Endodermal cell (in vitro differentiated cells): ENCODE data around the gene SLC35E3. TPM values are rescaled to one million over a fixed set of nuclear protein-coding genes. Genes with fewer than 3 reads are reported as not detected.

Source experiments
- DNase-seq: peaks from one replicate; pipeline ENCODE4 v3.0.0-alpha.2; 2017
- H3K27ac ChIP-seq: 2 replicates; pipeline ENCODE4 v1.5.1; 2013; ENCODE audit warnings: mild to moderate bottlenecking, low read depth, low read length, moderate library complexity
- H3K27me3 ChIP-seq: 2 replicates; pipeline ENCODE4 v1.6.1; 2013; ENCODE audit warnings: mild to moderate bottlenecking, low read length, moderate library complexity; ENCODE audit not compliant: insufficient read depth, control insufficient read depth, poor library complexity, severe bottlenecking
- H3K36me3 ChIP-seq: 2 replicates; pipeline ENCODE4 v1.7.0; 2013; ENCODE audit warnings: mild to moderate bottlenecking, low read length, moderate library complexity; ENCODE audit not compliant: control insufficient read depth, insufficient read depth
- H3K4me1 ChIP-seq: one replicate; pipeline ENCODE4 v1.7.0; 2013; ENCODE audit warnings: low read length; ENCODE audit not compliant: control insufficient read depth, insufficient read depth
- H3K4me3 ChIP-seq: 2 replicates; pipeline ENCODE4 v1.5.1; 2013; ENCODE audit warnings: mild to moderate bottlenecking, low read length, moderate library complexity
- H3K9ac ChIP-seq: 2 replicates; pipeline ENCODE4 v1.6.1; 2013; ENCODE audit warnings: mild to moderate bottlenecking, low read length, moderate library complexity; ENCODE audit not compliant: poor library complexity, severe bottlenecking; ENCODE audit errors: extremely low read depth
- H3K9me3 ChIP-seq: 2 replicates; pipeline ENCODE4 v1.6.1; 2013; ENCODE audit warnings: mild to moderate bottlenecking, low read length, moderate library complexity; ENCODE audit not compliant: control insufficient read depth
- H3K27ac Mint-ChIP-seq: 2 replicates; pipeline ENCODE4 v1.8.0; 2020; ENCODE audit warnings: mixed read lengths
- H3K27me3 Mint-ChIP-seq: 2 replicates; pipeline ENCODE4 v1.8.0; 2021; ENCODE audit warnings: mild to moderate bottlenecking, mixed read lengths; ENCODE audit not compliant: insufficient read depth
- H3K36me3 Mint-ChIP-seq: 2 replicates; pipeline ENCODE4 v1.8.0; 2020; ENCODE audit warnings: low read depth, mixed read lengths
- H3K4me1 Mint-ChIP-seq: 2 replicates; pipeline ENCODE4 v1.8.0; 2020; ENCODE audit warnings: mixed read lengths
- H3K4me3 Mint-ChIP-seq: 2 replicates; pipeline ENCODE4 v1.8.0; 2020; ENCODE audit warnings: mild to moderate bottlenecking, moderate library complexity, mixed read lengths
- H3K9me3 Mint-ChIP-seq: 2 replicates; pipeline ENCODE4 v1.8.0; 2020; ENCODE audit warnings: mild to moderate bottlenecking, mixed read lengths
- WGBS, 2 experiments: methylation state at CpG; one replicate each; pipeline versions ENCODE4 v1.1.5 to v1.1.7; 2013; ENCODE audit warnings: missing lambda C conversion rate in 2 of 2, mixed read lengths in 1 of 2; ENCODE audit not compliant: insufficient coverage in 1 of 2, insufficient read length in 1 of 2; 5-methylcytosine and 5-hydroxymethylcytosine counted together
- total RNA-seq, 2 donors: library from RNA; stranded (reverse); fragmentation: NEBNext Ultra II Directional in 1 of 2; extraction: Animal tissue kit (Norgen Biotek cat#: 25700) in 1 of 2; gene quantifications; 2 replicates in 1 of 2; 3 replicates in 1 of 2; pipeline ENCODE4 v1.2.1, GENCODE V29; 2021
- TF ChIP-seq, protein P1 (sequence below): fragments of 200-600 bp; sonication (generic); conservative IDR thresholded peaks from 2 replicates; pipeline ENCODE4 v1.5.0; 2021; ENCODE audit warnings: antibody characterized with exemption, mild to moderate bottlenecking

SLC35E3 gene
- total RNA-seq, 2 donors from 2014 or later: 12.6 to 12.7 TPM

DNA sequence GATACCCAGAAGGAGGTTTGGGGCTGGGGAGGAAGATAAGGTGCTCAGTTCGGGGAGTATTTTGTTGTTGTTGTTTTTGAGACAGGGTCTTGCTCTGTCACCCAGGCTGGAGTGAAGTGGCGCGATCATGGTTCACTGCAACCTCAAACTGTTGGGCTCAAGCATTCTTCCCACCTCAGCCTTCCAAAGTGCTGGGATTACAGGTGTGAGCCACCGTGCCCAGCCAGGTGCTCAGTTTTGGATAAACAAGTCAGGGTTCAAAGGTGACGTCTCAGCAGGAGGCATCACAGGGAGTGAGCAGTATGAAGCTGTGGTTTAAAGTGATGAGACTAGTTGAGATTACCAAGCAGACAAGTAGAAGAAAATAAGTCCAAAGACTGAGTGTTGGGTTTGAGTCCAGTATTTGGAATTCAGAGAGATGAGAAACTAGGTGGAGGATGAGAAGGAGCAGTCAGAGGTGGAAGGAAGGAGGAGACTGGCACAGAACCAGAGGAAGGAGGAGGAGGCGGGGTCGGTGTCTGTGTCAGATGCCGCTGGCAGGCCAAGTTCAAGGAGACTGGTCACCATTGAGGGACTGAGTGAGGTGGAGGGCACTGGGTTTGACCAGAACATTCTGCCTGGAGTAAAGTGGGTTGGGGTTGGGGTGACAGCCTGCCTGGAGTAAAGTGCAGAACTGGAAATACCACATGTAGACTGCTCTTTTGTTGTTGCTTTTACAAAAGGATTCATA lies 16.1 kb downstream of the SLC35E3 start:
- no peak overlapping the region for H3K9ac ChIP-seq
- H3K4me1 Mint-ChIP-seq: peaks cover 6% of the 10 kb centered on the region
- H3K27me3 ChIP-seq: no peaks in the 10 kb centered on the region
- no peaks in the 10 kb centered on the region for H3K27me3 Mint-ChIP-seq
- no peak overlapping the region for H3K27ac Mint-ChIP-seq
- no peaks in the 10 kb centered on the region for H3K4me1 ChIP-seq
- no peaks in the 10 kb centered on the region for H3K9me3 Mint-ChIP-seq
- H3K36me3 Mint-ChIP-seq: peaks cover 70% of the 10 kb centered on the region
- H3K36me3 ChIP-seq: peaks cover 57% of the 10 kb centered on the region
- no peak overlapping the region for H3K27ac ChIP-seq
- no peak for DNase-seq
- H3K4me3 Mint-ChIP-seq: no peak overlapping the region
- no peaks in the 10 kb centered on the region for H3K9me3 ChIP-seq
- 89 to 95% methylated on average over 5 to 8 of the region's 8 CpGs for WGBS, 2 experiments
- TF ChIP-seq, protein P1, sequence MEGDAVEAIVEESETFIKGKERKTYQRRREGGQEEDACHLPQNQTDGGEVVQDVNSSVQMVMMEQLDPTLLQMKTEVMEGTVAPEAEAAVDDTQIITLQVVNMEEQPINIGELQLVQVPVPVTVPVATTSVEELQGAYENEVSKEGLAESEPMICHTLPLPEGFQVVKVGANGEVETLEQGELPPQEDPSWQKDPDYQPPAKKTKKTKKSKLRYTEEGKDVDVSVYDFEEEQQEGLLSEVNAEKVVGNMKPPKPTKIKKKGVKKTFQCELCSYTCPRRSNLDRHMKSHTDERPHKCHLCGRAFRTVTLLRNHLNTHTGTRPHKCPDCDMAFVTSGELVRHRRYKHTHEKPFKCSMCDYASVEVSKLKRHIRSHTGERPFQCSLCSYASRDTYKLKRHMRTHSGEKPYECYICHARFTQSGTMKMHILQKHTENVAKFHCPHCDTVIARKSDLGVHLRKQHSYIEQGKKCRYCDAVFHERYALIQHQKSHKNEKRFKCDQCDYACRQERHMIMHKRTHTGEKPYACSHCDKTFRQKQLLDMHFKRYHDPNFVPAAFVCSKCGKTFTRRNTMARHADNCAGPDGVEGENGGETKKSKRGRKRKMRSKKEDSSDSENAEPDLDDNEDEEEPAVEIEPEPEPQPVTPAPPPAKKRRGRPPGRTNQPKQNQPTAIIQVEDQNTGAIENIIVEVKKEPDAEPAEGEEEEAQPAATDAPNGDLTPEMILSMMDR: no peak
- no peak overlapping the region for H3K4me3 ChIP-seq

DNA sequence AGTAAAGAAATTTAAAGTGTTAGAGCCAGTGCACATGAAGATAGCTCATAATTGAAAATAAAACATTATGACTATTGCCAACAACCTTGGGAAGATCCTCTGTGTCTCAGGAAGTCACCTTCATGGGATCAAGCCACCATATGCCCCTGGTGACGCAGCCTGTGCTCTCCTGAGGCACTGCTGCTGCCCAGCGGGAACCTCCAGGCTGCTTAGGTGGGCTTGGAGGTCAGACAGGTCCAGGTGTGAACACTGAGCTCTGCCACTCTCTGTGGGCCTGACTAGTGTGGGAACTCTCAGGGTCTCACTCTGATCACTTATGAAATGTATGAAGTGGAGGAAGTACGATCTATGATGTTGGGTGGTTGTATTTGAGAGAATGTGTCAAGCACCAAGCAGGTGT lies 16.7 kb downstream of the SLC35E3 start:
- TF ChIP-seq, protein P1: no peak
- H3K9me3 Mint-ChIP-seq: no peaks in the 10 kb centered on the region
- no peak overlapping the region for H3K4me3 Mint-ChIP-seq
- Histone ChIP-seq H3K9ac (no peak overlapping the region), H3K4me3 (no peak overlapping the region), H3K4me1 (no peaks in the 10 kb centered on the region), H3K27me3 (no peaks in the 10 kb centered on the region), H3K36me3 (peaks cover 51% of the 10 kb centered on the region), H3K27ac (no peak overlapping the region), H3K9me3 (no peaks in the 10 kb centered on the region)
- H3K36me3 Mint-ChIP-seq: peaks cover 68% of the 10 kb centered on the region
- H3K27me3 Mint-ChIP-seq: no peaks in the 10 kb centered on the region
- DNase-seq: no peak
- H3K4me1 Mint-ChIP-seq: peaks cover 6% of the 10 kb centered on the region
- 94 to 100% methylated on average over 1 to 3 of the region's 3 CpGs for WGBS, 2 experiments
- no peak overlapping the region for H3K27ac Mint-ChIP-seq

DNA sequence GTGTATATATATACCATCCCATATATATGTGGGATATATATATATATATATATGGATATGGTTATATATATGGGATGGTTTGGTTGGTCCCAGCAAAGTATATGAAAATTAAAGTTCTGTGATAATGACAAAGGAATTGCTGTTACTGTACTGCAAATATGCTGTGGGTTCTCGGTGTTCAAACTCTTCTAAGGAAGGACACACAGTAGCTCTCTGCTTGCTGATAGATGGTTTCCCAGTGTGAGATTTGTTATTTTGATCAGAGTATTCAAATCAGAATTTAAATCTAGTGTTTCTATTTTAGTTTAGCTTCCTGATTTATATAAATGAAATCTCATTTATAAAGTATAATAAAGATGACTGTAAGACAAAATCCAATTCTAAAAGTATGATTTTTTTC lies 19.7 kb downstream of the SLC35E3 start:
- TF ChIP-seq, protein P1: no peak
- no peaks in the 10 kb centered on the region for H3K27me3 ChIP-seq
- Mint-ChIP-seq H3K4me1 (peaks cover 6% of the 10 kb centered on the region), H3K9me3 (no peaks in the 10 kb centered on the region), H3K27me3 (no peaks in the 10 kb centered on the region), H3K4me3 (no peak overlapping the region), H3K36me3 (peaks cover 48% of the 10 kb centered on the region), H3K27ac (no peak overlapping the region)
- no peak for DNase-seq
- peaks cover 31% of the 10 kb centered on the region for H3K36me3 ChIP-seq
- H3K9me3 ChIP-seq: no peaks in the 10 kb centered on the region
- H3K4me3 ChIP-seq: no peak overlapping the region
- 97 to 100% methylated on average over 1 of the region's 1 CpG for WGBS, 2 experiments
- no peak overlapping the region for H3K27ac ChIP-seq
- H3K4me1 ChIP-seq: no peaks in the 10 kb centered on the region
- no peak overlapping the region for H3K9ac ChIP-seq
